Measurements from ENCODE around the gene SGTB.

Gene SGTB

DNA sequence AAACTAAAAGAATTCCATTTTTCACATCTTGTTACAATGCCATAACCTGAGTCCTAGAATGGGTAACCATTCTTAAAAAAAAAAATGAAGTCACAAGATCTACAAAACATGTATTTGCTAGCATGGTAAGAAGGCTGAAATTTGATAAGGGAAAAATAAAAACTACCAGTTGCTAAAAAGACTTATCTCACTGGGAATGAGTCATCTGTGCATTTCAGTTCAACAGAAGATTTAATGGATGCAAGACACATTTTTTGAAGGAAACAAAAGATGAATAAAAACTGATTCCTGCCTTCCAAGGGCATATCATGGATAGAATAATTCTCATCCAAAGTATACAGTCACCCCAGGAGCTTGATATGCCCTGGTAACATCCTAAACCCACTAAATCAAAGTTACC, 47.2 kb downstream of the SGTB start:
- no peak for ATAC-seq (ENCODE audit: insufficient read depth, low read depth)
- Histone ChIP-seq H3K36me3 (ENCODE audit: insufficient read depth, low read length) (peaks cover 10% of the 10 kb centered on the region; the same call in 1 of the 2 replicates), H3K4me2 (ENCODE audit: insufficient read depth, low read length) (no peak overlapping the region), H2AFZ (ENCODE audit: low read depth, low read length) (no peak overlapping the region), H3K4me1 (ENCODE audit: insufficient read depth, low read length) (no peaks in the 10 kb centered on the region), H3K79me2 (ENCODE audit: insufficient read depth, low read length) (no peaks in the 10 kb centered on the region), H3K27ac (ENCODE audit: low read length) (no peak overlapping the region), H3K27me3 (ENCODE audit: insufficient read depth, low read length, poor library complexity) (no peaks in the 10 kb centered on the region), H3K9me3 (ENCODE audit: insufficient read depth, low read length, severe bottlenecking) (no peaks in the 10 kb centered on the region), H3K4me3 (ENCODE audit: low read depth in 1 of 2, low read length in 2 of 2) (no peak overlapping the region), H4K20me1 (ENCODE audit: insufficient read depth, low read length) (no peaks in the 10 kb centered on the region), H3K9ac (ENCODE audit: low read depth, low read length) (no peak overlapping the region)
- DNase-seq, result no peak
- TF ChIP-seq EZH2 (IDR thresholded peaks at IDR 0.05; ENCODE audit: borderline replicate concordance, low read depth, low read length, severe bottlenecking), result no peak
- TF ChIP-seq, protein P1, sequence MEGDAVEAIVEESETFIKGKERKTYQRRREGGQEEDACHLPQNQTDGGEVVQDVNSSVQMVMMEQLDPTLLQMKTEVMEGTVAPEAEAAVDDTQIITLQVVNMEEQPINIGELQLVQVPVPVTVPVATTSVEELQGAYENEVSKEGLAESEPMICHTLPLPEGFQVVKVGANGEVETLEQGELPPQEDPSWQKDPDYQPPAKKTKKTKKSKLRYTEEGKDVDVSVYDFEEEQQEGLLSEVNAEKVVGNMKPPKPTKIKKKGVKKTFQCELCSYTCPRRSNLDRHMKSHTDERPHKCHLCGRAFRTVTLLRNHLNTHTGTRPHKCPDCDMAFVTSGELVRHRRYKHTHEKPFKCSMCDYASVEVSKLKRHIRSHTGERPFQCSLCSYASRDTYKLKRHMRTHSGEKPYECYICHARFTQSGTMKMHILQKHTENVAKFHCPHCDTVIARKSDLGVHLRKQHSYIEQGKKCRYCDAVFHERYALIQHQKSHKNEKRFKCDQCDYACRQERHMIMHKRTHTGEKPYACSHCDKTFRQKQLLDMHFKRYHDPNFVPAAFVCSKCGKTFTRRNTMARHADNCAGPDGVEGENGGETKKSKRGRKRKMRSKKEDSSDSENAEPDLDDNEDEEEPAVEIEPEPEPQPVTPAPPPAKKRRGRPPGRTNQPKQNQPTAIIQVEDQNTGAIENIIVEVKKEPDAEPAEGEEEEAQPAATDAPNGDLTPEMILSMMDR (IDR thresholded peaks at IDR 0.05; ENCODE audit: borderline replicate concordance, extremely low read depth, low read length, poor library complexity, severe bottlenecking), result no peak

- Histone ChIP-seq H4K20me1 (ENCODE audit: insufficient read depth, low read length) (no peaks in the 10 kb centered on the region), H3K4me3 (ENCODE audit: low read depth in 1 of 2, low read length in 2 of 2) (no peak overlapping the region), H3K79me2 (ENCODE audit: insufficient read depth, low read length) (no peaks in the 10 kb centered on the region), H3K4me1 (ENCODE audit: insufficient read depth, low read length) (no peaks in the 10 kb centered on the region), H3K9me3 (ENCODE audit: insufficient read depth, low read length, severe bottlenecking) (no peaks in the 10 kb centered on the region), H3K27ac (ENCODE audit: low read length) (no peak overlapping the region), H3K36me3 (ENCODE audit: insufficient read depth, low read length) (peaks cover 8% of the 10 kb centered on the region; the same call in 1 of the 2 replicates), H2AFZ (ENCODE audit: low read depth, low read length) (no peak overlapping the region), H3K4me2 (ENCODE audit: insufficient read depth, low read length) (no peak overlapping the region), H3K27me3 (ENCODE audit: insufficient read depth, low read length, poor library complexity) (no peaks in the 10 kb centered on the region), H3K9ac (ENCODE audit: low read depth, low read length) (no peak overlapping the region)
- ATAC-seq (ENCODE audit: insufficient read depth, low read depth) (no peak), DNase-seq (no peak)
- TF ChIP-seq, protein P1 (IDR thresholded peaks at IDR 0.05; ENCODE audit: borderline replicate concordance, extremely low read depth, low read length, poor library complexity, severe bottlenecking), result no peak
These were observed 49.1 kb downstream of the SGTB start for GRCh38 chr5:65672796-65673195.

- no peaks in the 10 kb centered on the region for H4K20me1 ChIP-seq (ENCODE audit: insufficient read depth, low read length)
- H3K36me3 ChIP-seq (ENCODE audit: insufficient read depth, low read length), result peaks cover 17% of the 10 kb centered on the region; the same call in 1 of the 2 replicates
- no peak overlapping the region for H3K27ac ChIP-seq (ENCODE audit: low read length)
- H2AFZ ChIP-seq (ENCODE audit: low read depth, low read length), result no peak overlapping the region
- H3K9me3 ChIP-seq (ENCODE audit: insufficient read depth, low read length, severe bottlenecking), result no peaks in the 10 kb centered on the region
- DNase-seq (no peak), ATAC-seq (ENCODE audit: insufficient read depth, low read depth) (no peak)
- no peaks in the 10 kb centered on the region for H3K27me3 ChIP-seq (ENCODE audit: insufficient read depth, low read length, poor library complexity)
- H3K4me1 ChIP-seq (ENCODE audit: insufficient read depth, low read length), result no peaks in the 10 kb centered on the region
- TF ChIP-seq, protein P1 (IDR thresholded peaks at IDR 0.05; ENCODE audit: borderline replicate concordance, extremely low read depth, low read length, poor library complexity, severe bottlenecking), result no peak
- TF ChIP-seq EZH2 (IDR thresholded peaks at IDR 0.05; ENCODE audit: borderline replicate concordance, low read depth, low read length, severe bottlenecking), result no peak
- no peak overlapping the region for H3K9ac ChIP-seq (ENCODE audit: low read depth, low read length)
- no peaks in the 10 kb centered on the region for H3K79me2 ChIP-seq (ENCODE audit: insufficient read depth, low read length)
- H3K4me2 ChIP-seq (ENCODE audit: insufficient read depth, low read length), result no peak overlapping the region
- no peak overlapping the region for H3K4me3 ChIP-seq (ENCODE audit: low read depth in 1 of 2, low read length in 2 of 2)
These were observed 53.2 kb downstream of the SGTB start for GRCh38 chr5:65668696-65669095.

All from DND-41 (cell line).